HepG2 (cell line): ENCODE data around the gene PCIF1. TPM values are rescaled to one million over a fixed set of nuclear protein-coding genes. Genes with fewer than 3 reads are reported as not detected.

Source experiments
- ARNTL ChIP-seq: sonication (generic); formaldehyde crosslinking; IDR thresholded peaks from 2 replicates; pipeline ENCODE4 v1.4.0; 2020; ENCODE audit warnings: mild to moderate bottlenecking, missing genetic modification reagents
- ASH2L ChIP-seq: fragments of 300-600, 200-600 bp; sonication (generic); IDR thresholded peaks from 2 replicates; pipeline ENCODE4 v1.7.0; 2017; ENCODE audit warnings: low read depth, mild to moderate bottlenecking, moderate library complexity, mixed read lengths, low read length; ENCODE audit not compliant: insufficient read length
- ATF7-NPFF ChIP-seq: sonication (generic); formaldehyde crosslinking; IDR thresholded peaks from 2 replicates; pipeline ENCODE4 v1.8.1; 2023; ENCODE audit warnings: mild to moderate bottlenecking, low read depth, missing genetic modification reagents, moderate library complexity
- CAMTA2 ChIP-seq: sonication (generic); formaldehyde crosslinking; IDR thresholded peaks from 2 replicates; pipeline ENCODE4 v1.4.0; 2020; ENCODE audit warnings: mild to moderate bottlenecking, missing genetic modification reagents, borderline replicate concordance
- MAFK ChIP-seq, 2 experiments: IDR thresholded peaks in 1 of 2; conservative IDR thresholded peaks in 1 of 2; 2 replicates each; pipeline ENCODE4 v1.6.1; 2011; ENCODE audit warnings: improper control_type of control experiment in 2 of 2, low read length in 2 of 2
- ONECUT2 ChIP-seq: sonication (generic); formaldehyde crosslinking; IDR thresholded peaks from 2 replicates; pipeline ENCODE4 v1.4.0; 2020; ENCODE audit warnings: missing genetic modification reagents
- ZBTB7B ChIP-seq: sonication (generic); formaldehyde crosslinking; IDR thresholded peaks from 2 replicates; pipeline ENCODE4 v1.4.0; 2020; ENCODE audit warnings: missing genetic modification reagents
- ZBTB8A ChIP-seq: sonication (generic); formaldehyde crosslinking; IDR thresholded peaks from 2 replicates; pipeline ENCODE4 v1.4.0; 2020; ENCODE audit warnings: mild to moderate bottlenecking, low read depth, missing genetic modification reagents, borderline replicate concordance
- ZIK1 ChIP-seq: sonication (generic); formaldehyde crosslinking; IDR thresholded peaks from 2 replicates; pipeline ENCODE4 v1.5.0; 2020; ENCODE audit warnings: mild to moderate bottlenecking, low read depth, missing genetic modification reagents, borderline replicate concordance
- ZNF124 ChIP-seq: sonication (generic); formaldehyde crosslinking; IDR thresholded peaks from 2 replicates; pipeline ENCODE4 v1.4.0; 2020; ENCODE audit warnings: missing genetic modification reagents
- ZNF160 ChIP-seq: sonication (generic); formaldehyde crosslinking; IDR thresholded peaks from 2 replicates; pipeline ENCODE4 v1.8.0; 2022; ENCODE audit warnings: mild to moderate bottlenecking, inconsistent platforms, missing genetic modification reagents
- ZNF17 ChIP-seq: sonication (generic); formaldehyde crosslinking; IDR thresholded peaks from 2 replicates; pipeline ENCODE4 v1.5.0; 2020; ENCODE audit warnings: mild to moderate bottlenecking, missing genetic modification reagents
- ZNF20 ChIP-seq: sonication (generic); formaldehyde crosslinking; IDR thresholded peaks from 2 replicates; pipeline ENCODE4 v1.4.0; 2020; ENCODE audit warnings: mild to moderate bottlenecking, moderate library complexity, missing genetic modification reagents
- ZNF232 ChIP-seq: sonication (generic); formaldehyde crosslinking; IDR thresholded peaks from 2 replicates; pipeline ENCODE4 v1.4.0; 2020; ENCODE audit warnings: missing genetic modification reagents, borderline replicate concordance
- ZNF530 ChIP-seq: sonication (generic); formaldehyde crosslinking; IDR thresholded peaks from 2 replicates; pipeline ENCODE4 v1.5.0; 2020; ENCODE audit warnings: low read depth, mild to moderate bottlenecking, missing genetic modification reagents
- ZNF879 ChIP-seq: sonication (generic); formaldehyde crosslinking; IDR thresholded peaks from 2 replicates; pipeline ENCODE4 v1.8.1; 2023; ENCODE audit warnings: missing genetic modification reagents
- polyA plus RNA-seq, 8 experiments: library from polyadenylated mRNA; depleted of rRNA in 3 of 8; stranded (reverse) in 7 of 8; unstranded in 1 of 8; fragments of >200 nt; fragmentation: Illumina TruSeq in 4 of 8; extraction: Trizol in 4 of 8; gene quantifications; 2 replicates each; pipeline versions ENCODE4 v1.2.1 to v1.2.3, GENCODE V29; 2011 to 2016; ENCODE audit warnings: low read depth in 4 of 8, missing spikeins in 1 of 8, mixed read lengths in 1 of 8; ENCODE audit not compliant: insufficient read depth in 1 of 8
- total RNA-seq, 5 experiments: library from RNA; depleted of rRNA; stranded (reverse); fragments of >200 nt; fragmentation: Illumina TruSeq; extraction: Trizol; gene quantifications; 2 replicates each; pipeline ENCODE4 v1.2.3, GENCODE V29; 2016; ENCODE audit warnings: low read depth in 1 of 5
- TF ChIP-seq, protein P1 (sequence below): sonication (generic); formaldehyde crosslinking; IDR thresholded peaks from 2 replicates; pipeline ENCODE4 v1.5.0; 2020; ENCODE audit warnings: missing genetic modification reagents
- TF ChIP-seq, protein P2 (sequence below): IDR thresholded peaks from 2 replicates; pipeline ENCODE4 v1.6.1; 2016; ENCODE audit warnings: mild to moderate bottlenecking, missing biosample characterization, missing genetic modification reagents
- TF ChIP-seq, protein P3 (sequence below): sonication (generic); formaldehyde crosslinking; IDR thresholded peaks from 2 replicates; pipeline ENCODE4 v1.5.1; 2020; ENCODE audit warnings: mild to moderate bottlenecking, missing genetic modification reagents, borderline replicate concordance
- TF ChIP-seq, protein P4 (sequence below): sonication (generic); formaldehyde crosslinking; IDR thresholded peaks from 2 replicates; pipeline ENCODE4 v1.5.0; 2020; ENCODE audit warnings: missing genetic modification reagents

PCIF1 gene
- total and polyA plus RNA-seq, 2 of the 13 experiments (the other 11 are each of a cell fraction or from before 2014, with no cell fraction given) = 20.9 to 24.4 TPM

DNA sequence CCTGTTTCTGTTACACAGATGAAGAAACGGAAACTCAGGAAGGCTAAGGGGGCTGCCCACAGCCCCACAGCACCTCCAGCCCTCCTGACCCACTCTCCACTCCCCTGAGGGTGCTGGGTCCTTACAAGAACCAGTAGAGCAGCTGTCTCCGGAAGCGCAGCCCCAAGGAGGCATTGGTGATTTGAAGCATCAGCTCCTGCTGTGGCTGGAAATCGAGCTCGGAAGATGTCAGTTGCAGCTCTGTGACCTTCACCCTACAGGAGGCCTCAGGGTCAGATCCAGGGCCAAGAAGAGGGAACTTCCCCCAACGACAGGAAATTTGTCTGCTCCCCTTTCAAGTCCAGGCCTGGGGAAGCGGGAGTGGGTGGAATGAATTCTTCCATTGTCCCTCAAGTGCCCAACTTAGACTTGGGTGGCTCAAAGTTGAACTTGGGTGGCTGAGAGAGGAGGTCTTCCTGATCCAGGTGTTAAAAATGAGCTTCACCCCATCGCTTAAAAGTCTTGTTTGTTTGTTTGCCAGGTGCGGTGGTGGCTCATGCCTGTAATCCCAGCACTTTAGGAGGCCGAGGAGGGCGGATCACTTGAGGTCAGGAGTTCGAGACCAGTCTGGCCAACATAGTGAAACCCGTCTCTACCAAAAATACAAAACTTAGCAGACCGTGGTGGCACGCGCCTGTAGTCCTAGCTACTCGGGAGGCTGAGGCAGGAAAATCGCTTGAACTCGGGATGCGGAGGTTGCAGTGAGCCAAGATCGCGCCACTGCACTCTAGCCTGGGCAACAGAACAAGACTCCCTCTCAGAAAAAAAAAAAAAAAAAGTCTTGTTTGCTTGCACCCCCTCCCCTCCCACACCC lies 24.4 kb upstream of the PCIF1 start (continued):
- no peak; the same call in 1 of the 2 replicates for TF ChIP-seq ZNF232
- TF ChIP-seq ZNF530 (CRISPR knock-in tag) = no peak
- no peak for TF ChIP-seq MAFK (conservative IDR thresholded peaks at IDR 0.05 in 1 of 2, IDR thresholded peaks at IDR 0.05 in 1 of 2; ENCODE audit: low read length in 2 of 2)
- TF ChIP-seq, protein P1, sequence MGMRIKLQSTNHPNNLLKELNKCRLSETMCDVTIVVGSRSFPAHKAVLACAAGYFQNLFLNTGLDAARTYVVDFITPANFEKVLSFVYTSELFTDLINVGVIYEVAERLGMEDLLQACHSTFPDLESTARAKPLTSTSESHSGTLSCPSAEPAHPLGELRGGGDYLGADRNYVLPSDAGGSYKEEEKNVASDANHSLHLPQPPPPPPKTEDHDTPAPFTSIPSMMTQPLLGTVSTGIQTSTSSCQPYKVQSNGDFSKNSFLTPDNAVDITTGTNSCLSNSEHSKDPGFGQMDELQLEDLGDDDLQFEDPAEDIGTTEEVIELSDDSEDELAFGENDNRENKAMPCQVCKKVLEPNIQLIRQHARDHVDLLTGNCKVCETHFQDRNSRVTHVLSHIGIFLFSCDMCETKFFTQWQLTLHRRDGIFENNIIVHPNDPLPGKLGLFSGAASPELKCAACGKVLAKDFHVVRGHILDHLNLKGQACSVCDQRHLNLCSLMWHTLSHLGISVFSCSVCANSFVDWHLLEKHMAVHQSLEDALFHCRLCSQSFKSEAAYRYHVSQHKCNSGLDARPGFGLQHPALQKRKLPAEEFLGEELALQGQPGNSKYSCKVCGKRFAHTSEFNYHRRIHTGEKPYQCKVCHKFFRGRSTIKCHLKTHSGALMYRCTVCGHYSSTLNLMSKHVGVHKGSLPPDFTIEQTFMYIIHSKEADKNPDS = no peak
- TF ChIP-seq ZNF124 (CRISPR knock-in tag) = peak; percentile 62; the same call in 1 of the 2 replicates
- TF ChIP-seq ZNF879 (CRISPR knock-in tag) = 0 out of 2 replicates have a peak, but pooled peaks have one; percentile 57
- no peak for TF ChIP-seq ZBTB8A
- TF ChIP-seq CAMTA2 (CRISPR knock-in tag) = peak; percentile 17; the same call in 1 of the 2 replicates
- no peak; the same call in 1 of the 2 replicates for TF ChIP-seq ZBTB7B (CRISPR knock-in tag)
- TF ChIP-seq, protein P2, sequence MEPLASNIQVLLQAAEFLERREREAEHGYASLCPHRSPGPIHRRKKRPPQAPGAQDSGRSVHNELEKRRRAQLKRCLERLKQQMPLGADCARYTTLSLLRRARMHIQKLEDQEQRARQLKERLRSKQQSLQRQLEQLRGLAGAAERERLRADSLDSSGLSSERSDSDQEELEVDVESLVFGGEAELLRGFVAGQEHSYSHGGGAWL (CRISPR knock-in tag) = no peak
- no peak for TF ChIP-seq ZNF20 (CRISPR knock-in tag)
- TF ChIP-seq, protein P3, sequence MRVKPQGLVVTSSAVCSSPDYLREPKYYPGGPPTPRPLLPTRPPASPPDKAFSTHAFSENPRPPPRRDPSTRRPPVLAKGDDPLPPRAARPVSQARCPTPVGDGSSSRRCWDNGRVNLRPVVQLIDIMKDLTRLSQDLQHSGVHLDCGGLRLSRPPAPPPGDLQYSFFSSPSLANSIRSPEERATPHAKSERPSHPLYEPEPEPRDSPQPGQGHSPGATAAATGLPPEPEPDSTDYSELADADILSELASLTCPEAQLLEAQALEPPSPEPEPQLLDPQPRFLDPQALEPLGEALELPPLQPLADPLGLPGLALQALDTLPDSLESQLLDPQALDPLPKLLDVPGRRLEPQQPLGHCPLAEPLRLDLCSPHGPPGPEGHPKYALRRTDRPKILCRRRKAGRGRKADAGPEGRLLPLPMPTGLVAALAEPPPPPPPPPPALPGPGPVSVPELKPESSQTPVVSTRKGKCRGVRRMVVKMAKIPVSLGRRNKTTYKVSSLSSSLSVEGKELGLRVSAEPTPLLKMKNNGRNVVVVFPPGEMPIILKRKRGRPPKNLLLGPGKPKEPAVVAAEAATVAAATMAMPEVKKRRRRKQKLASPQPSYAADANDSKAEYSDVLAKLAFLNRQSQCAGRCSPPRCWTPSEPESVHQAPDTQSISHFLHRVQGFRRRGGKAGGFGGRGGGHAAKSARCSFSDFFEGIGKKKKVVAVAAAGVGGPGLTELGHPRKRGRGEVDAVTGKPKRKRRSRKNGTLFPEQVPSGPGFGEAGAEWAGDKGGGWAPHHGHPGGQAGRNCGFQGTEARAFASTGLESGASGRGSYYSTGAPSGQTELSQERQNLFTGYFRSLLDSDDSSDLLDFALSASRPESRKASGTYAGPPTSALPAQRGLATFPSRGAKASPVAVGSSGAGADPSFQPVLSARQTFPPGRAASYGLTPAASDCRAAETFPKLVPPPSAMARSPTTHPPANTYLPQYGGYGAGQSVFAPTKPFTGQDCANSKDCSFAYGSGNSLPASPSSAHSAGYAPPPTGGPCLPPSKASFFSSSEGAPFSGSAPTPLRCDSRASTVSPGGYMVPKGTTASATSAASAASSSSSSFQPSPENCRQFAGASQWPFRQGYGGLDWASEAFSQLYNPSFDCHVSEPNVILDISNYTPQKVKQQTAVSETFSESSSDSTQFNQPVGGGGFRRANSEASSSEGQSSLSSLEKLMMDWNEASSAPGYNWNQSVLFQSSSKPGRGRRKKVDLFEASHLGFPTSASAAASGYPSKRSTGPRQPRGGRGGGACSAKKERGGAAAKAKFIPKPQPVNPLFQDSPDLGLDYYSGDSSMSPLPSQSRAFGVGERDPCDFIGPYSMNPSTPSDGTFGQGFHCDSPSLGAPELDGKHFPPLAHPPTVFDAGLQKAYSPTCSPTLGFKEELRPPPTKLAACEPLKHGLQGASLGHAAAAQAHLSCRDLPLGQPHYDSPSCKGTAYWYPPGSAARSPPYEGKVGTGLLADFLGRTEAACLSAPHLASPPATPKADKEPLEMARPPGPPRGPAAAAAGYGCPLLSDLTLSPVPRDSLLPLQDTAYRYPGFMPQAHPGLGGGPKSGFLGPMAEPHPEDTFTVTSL = peak; percentile 53; the same call in 1 of the 2 replicates
- peak; percentile 58; the same call in 1 of the 2 replicates for TF ChIP-seq ARNTL
- no peak for TF ChIP-seq ZNF17 (CRISPR knock-in tag)
- TF ChIP-seq, protein P4, sequence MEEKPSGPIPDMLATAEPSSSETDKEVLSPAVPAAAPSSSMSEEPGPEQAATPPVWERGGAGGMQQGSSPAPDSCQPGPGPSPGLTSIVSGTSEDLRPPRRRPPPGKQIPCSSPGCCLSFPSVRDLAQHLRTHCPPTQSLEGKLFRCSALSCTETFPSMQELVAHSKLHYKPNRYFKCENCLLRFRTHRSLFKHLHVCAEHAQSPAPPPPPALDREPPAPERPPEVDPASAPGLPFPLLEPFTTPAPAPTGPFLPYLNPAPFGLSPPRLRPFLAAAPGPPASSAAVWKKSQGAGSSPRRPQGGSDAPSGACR (CRISPR knock-in tag) = no peak
- no peak; the same call in 1 of the 2 replicates for TF ChIP-seq ZIK1 (CRISPR knock-in tag)
- no peak for TF ChIP-seq ASH2L
- TF ChIP-seq ATF7-NPFF (CRISPR knock-in tag) = no peak
- no peak for TF ChIP-seq ONECUT2 (CRISPR knock-in tag)
- TF ChIP-seq ZNF160 = no peak
